Skeletal muscle cell (primary cell): ENCODE results near the gene CITED4.

ENCODE experiments used
- DNase-seq: peaks from one replicate; pipeline ENCODE4 v3.0.0-alpha.2; 2010; ENCODE audit warnings: low read depth
- H3K4me3 ChIP-seq: 2 replicates; pipeline ENCODE4 v1.5.1; 2011; ENCODE audit warnings: low read depth, mild to moderate bottlenecking, control low read depth, low read length, moderate library complexity

The CITED4 gene

DNA sequence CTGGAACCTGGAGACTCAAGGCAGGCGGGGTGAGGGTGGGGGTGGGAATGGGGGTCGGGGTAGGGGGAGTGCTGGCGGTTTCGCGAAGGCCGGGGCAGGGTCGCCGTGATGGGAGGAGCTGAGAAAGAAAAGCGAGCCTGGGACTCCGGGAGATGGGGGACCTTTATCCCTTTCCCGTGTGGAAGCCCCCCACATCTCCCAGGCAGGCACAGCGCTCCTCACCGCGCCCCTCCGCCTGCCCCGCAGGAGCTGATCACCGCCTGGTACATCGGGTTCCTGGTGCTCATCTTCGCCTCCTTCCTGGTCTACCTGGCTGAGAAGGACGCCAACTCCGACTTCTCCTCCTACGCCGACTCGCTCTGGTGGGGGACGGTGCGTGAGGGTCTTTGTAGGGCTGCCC is 43.1 kb downstream of the CITED4 start:
- no peak for DNase-seq
- H3K4me3 ChIP-seq: peak overlapping the region; percentile 49

DNA sequence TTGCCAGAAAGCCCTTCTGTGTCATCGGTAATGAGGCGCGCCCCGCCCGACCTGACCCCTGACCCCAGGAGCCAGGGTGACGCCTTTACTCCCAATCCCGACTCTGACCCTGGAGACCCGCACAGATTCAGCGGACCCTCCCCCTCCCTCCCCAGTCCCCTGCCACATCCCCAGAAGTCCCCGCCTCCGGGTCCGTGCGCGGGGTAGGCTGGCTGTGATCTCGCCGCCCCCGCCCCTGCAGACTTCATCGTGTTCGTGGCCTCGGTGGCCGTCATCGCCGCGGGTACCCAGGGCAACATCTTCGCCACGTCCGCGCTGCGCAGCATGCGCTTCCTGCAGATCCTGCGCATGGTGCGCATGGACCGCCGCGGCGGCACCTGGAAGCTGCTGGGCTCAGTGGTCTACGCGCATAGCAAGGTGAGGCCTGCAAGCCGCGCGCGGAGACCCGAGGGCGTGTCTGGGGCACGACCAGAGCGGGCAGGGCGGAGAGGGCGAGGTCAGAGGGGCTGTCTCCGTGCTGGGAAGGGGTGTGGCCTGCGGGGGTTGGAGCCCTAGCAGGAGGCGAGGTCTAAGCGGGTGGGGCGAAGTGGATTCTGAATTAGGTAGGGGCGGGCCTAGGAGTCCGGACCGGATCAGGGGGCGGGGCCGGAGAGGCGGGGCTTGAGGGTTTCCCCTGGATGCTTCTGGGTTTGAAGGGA is 43.8 kb downstream of the CITED4 start:
- no peak for DNase-seq

DNA sequence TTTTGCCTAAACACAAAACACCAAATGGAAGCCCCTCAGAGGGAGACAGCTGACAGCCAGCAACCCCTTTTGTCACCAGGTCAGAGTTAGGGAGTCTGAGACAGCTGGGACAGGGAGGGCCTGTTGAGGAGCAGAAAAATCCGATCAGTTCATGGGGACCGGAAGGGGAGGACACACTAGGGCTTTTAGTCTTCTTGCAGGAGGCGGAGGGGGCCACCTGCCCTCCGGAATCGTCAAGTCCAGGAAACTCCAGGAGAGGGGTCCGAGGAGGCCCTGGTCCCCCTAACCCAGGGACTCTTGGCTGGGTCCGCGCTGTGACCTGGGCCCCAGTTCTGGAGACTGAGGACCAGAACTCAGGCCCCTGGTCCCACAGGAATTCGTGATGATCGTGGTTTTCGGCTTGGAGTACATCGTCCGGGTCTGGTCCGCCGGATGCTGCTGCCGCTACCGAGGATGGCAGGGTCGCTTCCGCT is 44.3 kb downstream of the CITED4 start:
- H3K4me3 ChIP-seq: peak overlapping the region; percentile 49
- no peak for DNase-seq

More for the DNA sequence above, 43.8 kb downstream of the CITED4 start:
- H3K4me3 ChIP-seq: peak overlapping the region; percentile 49

- no peak for DNase-seq
- H3K4me3 ChIP-seq: no peak overlapping the region
Observed at GRCh38 chr1:40815420-40815819, 46.7 kb downstream of the CITED4 start.
